Rectal smooth muscle tissue (tissue), 1 donor: ENCODE measurements around the gene PDS5B.
"Not testable (repeated sequence)": the region's sequence is repeated elsewhere in the genome, so short reads cannot be mapped to it uniquely, and the experiment has no call there.

ENCODE experiments used
- H3K27ac ChIP-seq: one replicate; pipeline ENCODE4 v1.7.0; 2013; ENCODE audit warnings: low read depth, low read length, inconsistent platforms
- H3K27me3 ChIP-seq: one replicate; pipeline ENCODE4 v1.7.0; 2013; ENCODE audit warnings: low read length; ENCODE audit not compliant: control insufficient read depth, insufficient read depth
- H3K36me3 ChIP-seq: one replicate; pipeline ENCODE4 v1.7.0; 2013; ENCODE audit warnings: low read length; ENCODE audit not compliant: control insufficient read depth, insufficient read depth
- H3K4me1 ChIP-seq: one replicate; pipeline ENCODE4 v1.7.0; 2013; ENCODE audit warnings: low read length; ENCODE audit not compliant: control insufficient read depth, insufficient read depth
- H3K4me3 ChIP-seq: one replicate; pipeline ENCODE4 v1.7.0; 2013; ENCODE audit warnings: low read length
- H3K9ac ChIP-seq: one replicate; pipeline ENCODE4 v1.7.0; 2013; ENCODE audit warnings: low read length

Gene PDS5B

DNA sequence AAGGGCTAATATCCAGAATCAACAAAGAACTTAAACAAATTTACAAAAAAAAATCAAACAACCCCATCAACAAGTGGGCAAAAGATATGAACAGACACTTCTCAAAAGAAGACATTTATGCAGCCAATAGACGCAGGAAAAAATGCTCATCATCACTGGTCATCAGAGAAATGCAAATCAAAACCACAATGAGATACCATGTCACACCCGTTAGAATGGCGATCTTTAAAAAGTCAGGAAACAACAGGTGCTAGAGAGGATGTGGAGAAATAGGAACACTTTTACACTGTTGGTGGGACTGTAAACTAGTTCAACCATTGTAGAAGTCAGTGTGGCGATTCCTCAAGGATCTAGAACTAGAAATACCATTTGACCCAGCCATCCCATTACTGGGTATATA lies 10.6 kb upstream of the PDS5B start:
- not testable (repeated sequence) for H3K36me3 ChIP-seq, H3K27ac ChIP-seq, H3K4me1 ChIP-seq, H3K27me3 ChIP-seq, H3K4me3 ChIP-seq, H3K9ac ChIP-seq

DNA sequence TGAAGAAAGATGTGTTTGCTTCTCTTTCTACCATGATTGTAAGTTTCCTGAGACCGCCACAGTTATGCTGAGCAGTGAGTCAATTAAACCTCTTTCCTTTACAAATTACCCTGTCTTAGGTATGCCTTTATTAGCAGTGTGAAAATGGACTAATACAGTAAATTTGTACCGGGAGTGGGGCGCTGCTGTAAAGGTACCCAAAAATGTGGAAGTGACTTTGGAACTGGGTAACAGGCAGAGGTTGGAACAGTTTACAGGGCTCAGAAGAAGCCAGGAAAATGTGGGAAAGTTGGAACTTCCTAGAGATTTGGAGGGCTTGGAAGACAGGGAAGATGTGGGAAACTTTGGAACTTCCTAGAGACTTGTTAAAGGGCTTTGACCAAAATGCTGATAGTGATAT lies 9.2 kb upstream of the PDS5B start:
- H3K27ac ChIP-seq, result no peak overlapping the region
- no peaks in the 10 kb centered on the region for H3K27me3 ChIP-seq
- no peak overlapping the region for H3K9ac ChIP-seq
- H3K4me3 ChIP-seq, result no peak overlapping the region
- H3K4me1 ChIP-seq, result no peaks in the 10 kb centered on the region
- no peaks in the 10 kb centered on the region for H3K36me3 ChIP-seq

DNA sequence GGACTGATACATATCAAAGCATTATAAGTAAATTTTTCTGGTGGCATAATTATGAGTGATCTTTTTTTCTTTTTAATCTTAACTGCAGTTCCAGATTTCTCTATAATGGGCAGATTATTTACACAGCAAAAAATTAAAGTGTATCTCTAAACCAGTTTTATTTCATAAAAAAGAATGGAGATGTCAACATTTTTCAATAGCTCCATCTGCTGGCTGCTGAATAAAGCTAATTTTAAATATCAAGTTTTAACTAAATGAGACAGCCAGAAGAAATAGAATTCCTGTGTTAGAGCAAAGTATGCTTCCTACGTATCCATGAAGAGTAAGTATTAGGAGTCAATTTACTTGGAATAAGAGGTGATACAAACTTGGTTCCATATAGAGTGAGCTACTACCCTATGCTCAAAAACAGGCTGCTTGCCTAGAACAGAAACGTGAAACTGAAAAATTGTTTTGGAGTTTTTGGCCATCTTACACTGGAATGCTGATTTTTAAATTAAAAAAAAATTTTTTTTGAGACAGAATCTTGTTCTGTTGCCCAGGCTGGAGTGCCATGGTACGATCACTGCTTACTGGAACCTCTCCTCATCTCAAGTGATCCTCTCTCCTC lies 5.0 kb upstream of the PDS5B start:
- no peaks in the 10 kb centered on the region for H3K36me3 ChIP-seq
- H3K27me3 ChIP-seq, result no peaks in the 10 kb centered on the region
- no peak overlapping the region for H3K9ac ChIP-seq
- no peak overlapping the region for H3K27ac ChIP-seq
- H3K4me1 ChIP-seq, result peaks cover 2% of the 10 kb centered on the region
- no peak overlapping the region for H3K4me3 ChIP-seq

GRCh38 chr13:32582281-32582680 lies 4.0 kb upstream of the PDS5B start:
- Histone ChIP-seq H3K9ac (no peak overlapping the region), H3K27ac (no peak overlapping the region), H3K4me3 (no peak overlapping the region), H3K27me3 (no peaks in the 10 kb centered on the region), H3K4me1 (peaks cover 2% of the 10 kb centered on the region), H3K36me3 (no peaks in the 10 kb centered on the region)

DNA sequence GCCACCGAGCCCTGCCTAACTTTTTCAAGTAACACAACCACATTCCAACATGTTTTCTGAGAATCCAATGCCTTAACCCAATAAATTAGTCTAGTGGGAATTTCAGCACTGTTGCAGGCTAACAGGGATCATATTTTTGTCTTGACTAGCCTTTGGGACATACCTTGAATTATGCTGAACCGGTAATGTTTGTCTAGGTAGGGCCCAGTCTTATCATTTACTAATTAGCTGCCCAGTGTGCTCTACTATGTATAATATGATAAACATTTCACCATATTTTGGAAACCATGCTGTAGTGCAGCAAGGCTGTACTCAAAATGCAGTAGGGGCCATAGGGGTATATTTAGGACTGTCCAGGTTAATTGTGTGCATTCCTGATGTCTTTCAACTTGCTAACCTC lies 3.3 kb upstream of the PDS5B start:
- H3K9ac ChIP-seq, result no peak overlapping the region
- H3K27me3 ChIP-seq, result no peaks in the 10 kb centered on the region
- no peak overlapping the region for H3K4me3 ChIP-seq
- H3K27ac ChIP-seq, result no peak overlapping the region
- H3K36me3 ChIP-seq, result no peaks in the 10 kb centered on the region
- peaks cover 2% of the 10 kb centered on the region for H3K4me1 ChIP-seq

DNA sequence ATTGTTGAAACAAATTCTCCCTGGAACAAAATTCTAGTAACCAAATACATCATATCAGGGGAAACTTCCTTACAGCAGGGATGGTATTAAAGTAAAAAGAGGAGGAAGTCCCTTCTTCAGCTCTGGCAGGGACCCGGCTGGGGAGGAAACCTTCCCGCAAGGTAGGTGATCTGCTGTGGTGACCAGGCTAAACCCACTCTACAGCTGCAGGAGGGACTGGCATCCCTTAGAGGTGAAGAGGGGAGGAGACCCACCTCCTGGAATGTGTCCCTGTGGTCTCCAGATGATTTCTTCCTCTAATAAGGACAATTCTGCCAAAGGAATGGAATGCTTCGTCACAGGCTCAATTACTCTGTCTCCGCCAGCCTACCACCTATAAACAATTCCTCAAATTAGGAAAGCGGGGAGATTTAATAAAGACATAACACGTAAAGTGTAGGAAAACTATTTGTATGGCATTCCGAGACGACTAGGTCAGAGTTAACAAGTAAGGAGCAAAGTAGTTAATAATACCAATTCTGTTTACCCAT lies 637 bp upstream of the PDS5B start:
- Histone ChIP-seq H3K9ac (peak overlapping the region; percentile 6), H3K27me3 (no peaks in the 10 kb centered on the region), H3K27ac (peak overlapping the region; percentile 69), H3K4me3 (peak overlapping the region; percentile 63), H3K36me3 (no peaks in the 10 kb centered on the region), H3K4me1 (peaks cover 10% of the 10 kb centered on the region)

DNA sequence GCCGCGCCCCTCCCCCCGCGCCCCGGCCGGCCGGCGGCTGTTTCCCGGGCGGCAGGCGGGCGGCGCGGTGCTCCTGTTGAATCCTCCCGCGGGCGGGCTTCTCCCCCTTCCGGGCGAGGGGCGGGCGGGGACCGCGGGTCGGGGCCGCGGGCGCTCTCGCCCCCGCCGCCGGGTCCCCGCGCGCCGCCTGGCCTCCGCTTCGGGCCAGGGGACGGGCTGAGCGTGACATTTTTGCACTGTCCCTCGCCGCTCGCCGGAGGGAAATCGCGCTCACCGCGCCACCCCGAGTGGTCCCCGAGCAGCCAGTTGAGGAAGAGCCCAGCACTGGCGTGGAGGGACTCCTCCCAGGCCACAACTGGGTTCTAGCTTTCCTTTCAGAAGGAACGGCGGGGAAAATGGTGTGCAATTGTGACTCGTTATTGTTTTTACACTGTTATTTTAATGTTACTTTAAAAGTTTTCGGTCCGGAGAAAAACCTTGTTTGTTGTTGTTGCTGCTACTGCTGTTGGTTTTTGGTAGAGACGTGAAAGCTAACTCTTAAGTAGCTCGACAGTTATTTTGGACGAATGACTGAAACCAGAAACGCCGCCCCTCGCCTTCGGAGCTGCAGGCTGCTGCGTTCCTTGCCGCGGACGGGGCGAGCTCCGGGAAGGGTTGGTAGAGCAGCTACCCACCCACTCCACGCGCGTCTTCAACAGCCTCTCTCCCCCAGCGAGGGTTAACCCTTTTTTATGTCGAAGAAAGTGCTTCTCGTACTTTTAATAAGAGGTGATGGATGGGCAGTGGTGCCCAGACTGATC lies 959 bp downstream of the PDS5B start:
- H3K4me1 ChIP-seq, result peaks cover 11% of the 10 kb centered on the region

DNA sequence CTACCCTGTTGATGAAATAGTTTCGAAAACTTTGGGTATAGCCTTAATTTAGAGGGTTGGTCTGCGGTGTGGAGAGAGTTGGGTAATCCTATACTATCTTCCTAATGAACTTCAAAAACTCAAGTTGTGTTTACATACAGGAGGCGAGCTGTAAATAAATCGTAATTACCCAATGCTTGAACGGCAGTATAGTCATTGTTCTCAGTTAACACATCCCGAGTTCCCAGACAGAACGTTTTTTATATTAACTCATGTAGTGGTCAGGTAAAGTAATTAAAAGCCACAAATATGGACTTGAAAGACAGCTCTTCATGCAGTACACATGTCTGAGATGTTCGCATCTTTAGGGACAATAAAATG lies 1.5 kb downstream of the PDS5B start:
- no peaks in the 10 kb centered on the region for H3K36me3 ChIP-seq
- H3K27me3 ChIP-seq, result no peaks in the 10 kb centered on the region
- H3K4me1 ChIP-seq, result peaks cover 11% of the 10 kb centered on the region
- peak overlapping the region; percentile 95 for H3K27ac ChIP-seq
- peak overlapping the region; percentile 94 for H3K4me3 ChIP-seq
- H3K9ac ChIP-seq, result peak overlapping the region; percentile 70

More for the DNA sequence above, 959 bp downstream of the PDS5B start:
- no peaks in the 10 kb centered on the region for H3K36me3 ChIP-seq
- peak overlapping the region; percentile 95 for H3K27ac ChIP-seq
- peak overlapping the region; percentile 94 for H3K4me3 ChIP-seq
- no peaks in the 10 kb centered on the region for H3K27me3 ChIP-seq
- H3K9ac ChIP-seq, result peak overlapping the region; percentile 70

DNA sequence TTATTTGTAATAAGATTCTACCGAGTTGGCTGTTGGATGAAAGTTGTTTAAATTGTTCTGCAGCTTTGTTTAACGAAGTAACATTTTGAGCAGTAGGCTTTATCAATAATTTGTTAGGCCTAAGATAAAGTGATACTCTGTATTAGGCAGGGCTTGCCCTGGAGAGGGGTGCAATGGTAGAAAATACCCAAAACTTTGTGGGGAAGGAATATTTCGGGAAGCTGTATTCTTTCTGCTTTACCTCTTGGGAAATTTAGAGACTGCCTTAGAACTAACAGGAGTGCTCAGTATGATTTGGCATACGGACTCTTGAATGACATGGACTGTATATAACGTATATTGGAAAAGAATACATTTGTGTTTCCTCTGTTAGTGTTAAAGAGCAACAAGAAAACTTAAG lies 2.5 kb downstream of the PDS5B start:
- Histone ChIP-seq H3K27ac (peak overlapping the region; percentile 45), H3K27me3 (no peaks in the 10 kb centered on the region), H3K4me3 (peak overlapping the region; percentile 21), H3K9ac (no peak overlapping the region), H3K4me1 (peaks cover 11% of the 10 kb centered on the region), H3K36me3 (no peaks in the 10 kb centered on the region)

DNA sequence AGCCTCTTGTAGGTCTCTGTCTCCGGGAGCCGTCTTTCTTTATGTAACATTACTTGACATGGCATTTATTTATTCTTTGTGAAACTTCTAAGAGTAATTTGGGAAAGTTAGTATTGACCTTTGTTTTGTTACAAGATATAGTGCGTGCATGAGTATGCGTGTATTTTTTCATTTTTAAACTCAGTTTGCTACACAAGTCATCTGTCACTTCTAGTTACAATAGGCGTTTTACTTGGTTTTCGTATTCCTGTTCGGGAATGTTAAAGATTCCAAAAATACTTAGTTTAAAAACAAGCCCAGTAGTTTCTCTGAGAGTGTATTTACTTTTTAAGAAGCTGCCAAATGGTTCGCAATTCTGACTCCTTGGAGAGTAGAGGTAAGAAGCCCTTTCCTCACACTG lies 3.2 kb downstream of the PDS5B start:
- Histone ChIP-seq H3K27ac (peak overlapping the region; percentile 45), H3K36me3 (no peaks in the 10 kb centered on the region), H3K4me1 (peaks cover 11% of the 10 kb centered on the region), H3K9ac (no peak overlapping the region), H3K4me3 (peak overlapping the region; percentile 28), H3K27me3 (no peaks in the 10 kb centered on the region)

DNA sequence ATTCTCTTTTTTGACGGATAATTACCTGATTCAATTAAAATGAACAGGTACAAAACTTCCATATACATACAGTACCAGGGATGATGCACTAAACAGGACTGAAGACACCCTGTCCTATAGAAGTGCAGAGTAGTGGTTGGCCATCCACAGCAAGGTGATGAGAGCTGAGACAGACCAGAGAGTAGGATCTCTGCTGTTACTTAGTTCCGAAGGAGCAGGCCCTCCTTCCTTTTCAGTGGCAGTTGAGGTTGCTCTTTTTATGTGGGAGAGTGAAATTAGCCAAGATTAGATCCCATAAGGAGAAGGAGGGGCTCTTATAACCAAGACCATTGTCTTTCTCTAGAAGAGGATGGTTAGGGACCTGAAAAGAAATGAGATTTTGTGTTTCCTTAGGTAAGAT lies 4.0 kb downstream of the PDS5B start:
- peak overlapping the region; percentile 72 for H3K27ac ChIP-seq
- no peak overlapping the region for H3K4me3 ChIP-seq
- H3K9ac ChIP-seq, result no peak overlapping the region
- no peaks in the 10 kb centered on the region for H3K27me3 ChIP-seq
- no peaks in the 10 kb centered on the region for H3K36me3 ChIP-seq
- H3K4me1 ChIP-seq, result peaks cover 11% of the 10 kb centered on the region

DNA sequence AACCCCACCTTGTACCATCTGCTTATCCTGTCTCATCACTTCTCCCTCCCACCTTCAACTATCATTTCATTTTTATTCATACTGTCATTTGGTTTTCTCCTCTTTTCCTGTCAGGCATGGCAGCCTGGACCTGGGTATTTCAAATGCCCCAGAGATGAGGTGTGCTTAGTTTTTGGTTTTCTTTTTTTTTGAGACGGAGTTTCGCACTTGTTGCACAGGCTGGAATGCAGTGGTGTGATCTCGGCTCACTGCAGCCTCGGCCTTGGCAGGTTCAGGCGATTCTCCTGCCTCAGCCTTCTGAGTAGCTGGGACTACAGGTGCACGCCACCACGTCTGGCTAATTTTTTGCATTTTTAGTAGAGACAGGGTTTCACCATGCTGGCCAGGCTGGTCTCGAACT lies 5.8 kb downstream of the PDS5B start:
- Histone ChIP-seq H3K27ac (no peak overlapping the region), H3K27me3 (no peaks in the 10 kb centered on the region), H3K4me1 (peaks cover 9% of the 10 kb centered on the region), H3K36me3 (no peaks in the 10 kb centered on the region), H3K4me3 (no peak overlapping the region), H3K9ac (no peak overlapping the region)
